ENCODE results near the gene DYSF.

GRCh38 chr2:71575966-71576365 lies 122.6 kb downstream of the DYSF start:
- TF ChIP-seq REST (IDR thresholded peaks at IDR 0.05; ENCODE audit: insufficient read depth in 1 of 2, low read depth in 2 of 2, low read length in 1 of 2) (no peak), TCF7L2 (IDR thresholded peaks at IDR 0.05; ENCODE audit: low read depth, low read length) (no peak)
- TF ChIP-seq, protein P1, sequence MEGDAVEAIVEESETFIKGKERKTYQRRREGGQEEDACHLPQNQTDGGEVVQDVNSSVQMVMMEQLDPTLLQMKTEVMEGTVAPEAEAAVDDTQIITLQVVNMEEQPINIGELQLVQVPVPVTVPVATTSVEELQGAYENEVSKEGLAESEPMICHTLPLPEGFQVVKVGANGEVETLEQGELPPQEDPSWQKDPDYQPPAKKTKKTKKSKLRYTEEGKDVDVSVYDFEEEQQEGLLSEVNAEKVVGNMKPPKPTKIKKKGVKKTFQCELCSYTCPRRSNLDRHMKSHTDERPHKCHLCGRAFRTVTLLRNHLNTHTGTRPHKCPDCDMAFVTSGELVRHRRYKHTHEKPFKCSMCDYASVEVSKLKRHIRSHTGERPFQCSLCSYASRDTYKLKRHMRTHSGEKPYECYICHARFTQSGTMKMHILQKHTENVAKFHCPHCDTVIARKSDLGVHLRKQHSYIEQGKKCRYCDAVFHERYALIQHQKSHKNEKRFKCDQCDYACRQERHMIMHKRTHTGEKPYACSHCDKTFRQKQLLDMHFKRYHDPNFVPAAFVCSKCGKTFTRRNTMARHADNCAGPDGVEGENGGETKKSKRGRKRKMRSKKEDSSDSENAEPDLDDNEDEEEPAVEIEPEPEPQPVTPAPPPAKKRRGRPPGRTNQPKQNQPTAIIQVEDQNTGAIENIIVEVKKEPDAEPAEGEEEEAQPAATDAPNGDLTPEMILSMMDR (IDR thresholded peaks at IDR 0.05), result no peak
